Amniotic stem cell (primary cell): ENCODE measurements around the gene PLEKHA5.
"Not testable (repeated sequence)": the region's sequence is repeated elsewhere in the genome, so short reads cannot be mapped to it uniquely, and the experiment has no call there.

Source experiments
- DNase-seq: peaks from one replicate; lab custom pipeline; 2025; lab: John Stamatoyannopoulos, UW

PLEKHA5 gene

DNA sequence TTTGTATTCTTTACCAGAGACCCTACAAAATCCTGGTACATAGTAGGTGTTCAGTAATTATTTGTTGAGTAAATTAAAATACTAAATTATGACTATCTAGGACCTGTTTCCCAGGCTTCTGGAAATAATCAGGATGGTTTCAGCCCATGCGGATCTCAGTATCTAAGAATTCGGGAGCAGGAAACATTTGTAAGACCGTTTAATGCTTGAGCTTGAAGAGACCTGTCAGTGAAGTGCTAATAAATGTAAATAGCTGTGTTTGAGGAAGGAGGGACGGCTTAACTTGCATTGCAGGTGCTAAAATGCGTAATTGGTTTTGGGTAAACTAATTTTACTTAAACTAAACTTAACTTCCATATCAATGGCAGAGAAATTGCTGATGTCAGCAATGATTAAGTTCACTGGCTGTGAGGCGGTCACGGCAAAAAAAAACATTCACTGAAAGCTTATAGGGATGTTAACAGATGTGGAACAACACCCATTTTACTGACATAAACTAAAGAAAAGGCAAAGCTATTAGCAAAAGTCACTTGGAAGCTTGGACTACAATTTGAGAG is 281.2 kb downstream of the PLEKHA5 start:
- no peak for DNase-seq

DNA sequence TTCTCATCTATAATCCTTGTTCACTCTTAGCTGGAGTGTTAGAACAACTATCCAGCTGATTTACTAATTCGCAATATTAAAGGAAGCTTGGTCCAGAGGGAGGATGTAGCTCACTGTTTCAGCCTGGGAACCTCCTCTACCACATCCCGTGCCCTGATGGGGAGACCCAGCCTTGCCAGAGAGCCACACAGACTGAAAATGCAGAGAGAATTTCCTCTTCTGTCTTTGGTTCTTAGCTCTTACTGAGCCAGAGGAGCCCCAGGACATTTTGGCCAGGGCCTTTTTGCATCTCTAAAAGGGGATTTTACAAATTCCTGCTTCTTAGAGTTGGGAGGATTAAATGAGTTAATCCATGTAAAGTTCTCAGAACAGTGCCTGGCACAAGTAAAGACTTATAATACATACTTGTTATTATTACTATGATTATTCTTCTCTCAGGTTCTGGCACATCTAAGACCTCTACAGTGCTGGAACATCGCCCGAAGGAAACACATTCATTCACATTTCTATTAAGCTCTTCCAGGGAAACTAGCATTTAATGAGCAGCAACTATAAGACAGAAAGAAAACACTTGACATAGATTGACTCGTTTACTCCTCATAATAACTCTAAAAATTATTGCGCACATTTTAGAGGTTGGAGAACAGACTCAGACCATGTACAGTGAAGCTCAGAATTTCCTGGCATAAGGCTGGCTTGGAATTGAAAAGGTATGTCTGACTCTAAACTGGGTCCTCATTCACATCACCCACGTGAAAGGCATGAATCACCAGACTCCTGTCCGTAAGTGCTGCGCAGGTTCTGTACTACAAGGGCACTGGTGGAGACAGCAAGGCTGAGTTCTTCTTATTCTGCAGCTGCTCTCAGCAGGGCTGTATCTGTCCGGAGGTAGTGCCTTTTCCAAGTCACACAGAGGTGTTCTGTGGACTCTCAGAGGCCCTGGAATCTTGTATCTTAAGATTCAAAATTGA is 282.0 kb downstream of the PLEKHA5 start:
- no peak for DNase-seq

DNA sequence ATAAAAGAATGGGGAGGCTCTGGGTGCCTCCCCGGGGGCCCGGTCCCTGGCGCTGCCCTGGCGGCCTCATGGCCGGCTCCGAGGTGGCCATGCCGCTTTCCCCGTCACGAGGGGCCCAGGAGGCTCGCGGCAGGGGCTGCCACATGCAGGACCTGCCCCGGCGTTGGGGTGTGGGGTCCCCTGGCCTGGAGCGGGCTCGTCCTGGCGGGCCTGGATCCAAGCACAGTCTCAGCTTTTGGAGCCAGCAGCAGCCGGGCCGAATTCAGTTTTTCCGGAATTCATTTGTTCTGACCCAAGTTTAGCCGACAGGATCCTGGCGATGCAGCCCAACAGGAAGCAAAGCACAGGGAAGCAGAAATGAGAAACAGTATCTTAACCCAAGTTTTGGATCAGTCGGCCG is 283.3 kb downstream of the PLEKHA5 start:
- DNase-seq: no peak

DNA sequence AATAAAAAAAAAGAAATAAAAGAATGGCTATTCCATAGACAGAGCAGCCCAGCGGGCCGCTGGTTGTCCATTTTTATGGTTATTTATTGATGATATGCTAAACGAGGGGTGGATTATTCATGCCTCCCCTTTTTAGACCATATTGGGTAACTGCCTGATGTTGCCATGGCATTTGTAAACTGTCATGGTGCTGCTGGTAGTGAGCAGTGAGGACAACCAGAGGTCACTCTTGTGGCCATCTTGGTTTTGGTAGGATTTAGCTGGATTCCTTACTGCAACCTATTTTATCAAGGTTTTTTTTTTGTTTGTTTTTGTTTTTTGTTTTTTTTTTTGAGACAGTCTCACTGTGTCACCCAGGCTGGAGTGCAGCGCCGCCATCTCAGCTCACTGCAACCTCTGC is 284.0 kb downstream of the PLEKHA5 start:
- DNase-seq: not testable (repeated sequence)

DNA sequence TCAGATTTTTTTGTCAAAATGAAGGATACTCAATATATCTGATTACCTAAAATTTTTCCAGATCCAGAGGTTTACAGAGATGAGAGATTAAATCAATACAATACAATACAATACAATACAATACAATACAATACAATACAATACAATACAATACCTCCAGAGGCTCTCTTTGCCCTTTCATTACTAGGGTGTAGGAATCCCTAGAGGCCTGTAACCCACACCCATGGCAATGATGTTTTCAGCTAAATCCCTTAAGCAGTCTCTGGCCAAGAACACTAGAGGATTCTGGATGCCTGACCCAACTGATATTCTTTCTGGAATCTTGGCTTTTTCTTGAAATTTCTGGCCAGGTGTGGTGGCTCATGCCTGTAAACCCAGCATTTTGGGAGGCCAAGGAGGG is 286.0 kb downstream of the PLEKHA5 start:
- DNase-seq: no peak

DNA sequence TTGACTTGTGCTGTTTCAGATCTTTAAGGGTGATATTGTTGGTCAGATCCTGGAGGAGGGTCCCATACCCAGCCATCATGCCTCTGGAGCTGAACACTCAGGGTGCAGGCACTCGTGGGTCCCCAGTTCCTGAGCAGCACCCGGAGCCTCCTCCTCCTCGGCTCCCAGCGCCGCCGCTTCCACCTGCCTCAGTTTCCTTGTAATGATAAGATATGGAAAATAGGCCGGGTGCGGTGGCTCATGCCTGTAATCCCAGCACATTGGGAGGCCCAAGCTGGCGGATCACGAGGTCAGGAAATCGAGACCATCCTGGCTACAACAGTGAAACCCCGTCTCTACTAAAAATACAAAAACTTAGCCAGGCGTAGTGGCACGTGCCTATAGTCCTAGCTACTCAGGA is 289.6 kb downstream of the PLEKHA5 start:
- no peak for DNase-seq

DNA sequence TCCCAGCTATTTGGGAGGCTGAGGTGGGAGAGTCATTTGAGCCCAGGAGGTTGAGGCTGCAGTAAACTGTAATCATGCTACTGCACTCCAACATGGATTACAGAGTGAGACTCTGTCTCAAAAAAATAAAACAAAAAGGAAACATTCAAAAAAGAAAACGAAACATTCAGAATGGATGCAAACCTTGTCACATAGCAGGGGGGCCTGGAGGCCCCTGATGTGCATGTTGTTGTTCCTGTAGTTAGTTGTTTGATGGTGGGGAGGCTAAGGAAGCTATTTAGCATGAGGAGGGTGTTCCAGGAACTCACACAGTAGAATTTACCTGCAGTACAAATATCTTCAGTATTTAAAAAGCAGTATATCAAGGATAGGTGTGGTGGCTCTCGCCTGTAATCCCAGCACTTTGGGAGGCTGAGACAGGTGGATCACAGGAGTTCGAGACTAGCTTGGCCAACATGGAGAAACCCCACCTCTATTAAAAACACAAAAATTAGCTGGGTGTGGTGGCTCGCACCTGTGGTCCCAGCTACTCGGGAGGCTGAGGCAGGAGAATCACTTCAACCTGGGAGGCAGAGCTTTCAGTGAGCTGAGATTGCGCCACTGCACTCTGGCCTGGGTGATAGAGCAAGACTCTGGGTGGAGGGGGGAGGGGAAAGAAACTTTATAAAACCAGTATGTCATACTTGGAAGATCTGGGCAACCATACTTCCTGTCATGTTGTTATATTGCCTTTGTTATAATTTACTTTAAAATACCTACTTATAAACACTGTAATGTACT is 292.2 kb downstream of the PLEKHA5 start:
- DNase-seq: no peak

DNA sequence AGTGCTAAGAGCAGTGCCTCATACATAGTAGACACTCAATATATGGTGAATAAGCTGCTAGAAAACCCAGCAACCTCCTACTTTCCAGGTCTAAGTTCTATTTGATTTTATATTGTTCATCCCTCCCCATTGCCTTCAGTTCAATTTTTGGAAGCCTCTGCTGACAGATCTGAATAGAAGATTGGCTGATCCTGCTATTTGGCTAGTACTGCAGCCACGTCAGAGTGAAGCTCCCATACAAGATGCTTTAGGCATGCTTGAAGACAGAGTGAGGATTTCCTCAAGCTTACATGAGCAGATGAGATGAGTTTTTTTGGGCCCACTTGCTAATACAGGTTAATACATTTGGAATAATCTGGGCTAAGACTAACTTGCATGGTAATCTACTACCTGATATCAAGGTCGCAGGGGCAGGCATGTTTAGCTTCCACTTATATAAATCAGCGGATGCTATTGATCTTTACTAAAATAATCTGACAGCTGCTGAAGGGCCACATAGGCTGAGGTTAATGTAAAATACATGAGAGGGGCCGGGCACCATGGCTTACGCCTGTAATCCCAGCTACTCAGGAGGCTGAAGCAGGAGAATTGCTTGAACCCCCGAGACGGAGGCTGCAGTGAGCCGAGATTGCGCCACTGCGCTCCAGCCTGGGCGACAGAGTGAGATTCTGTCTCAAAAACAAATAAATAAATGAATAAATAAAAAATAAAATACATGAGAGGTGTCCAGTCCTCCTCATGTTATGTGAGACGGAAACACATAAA is 293.8 kb downstream of the PLEKHA5 start:
- no peak for DNase-seq
